Measurements from ENCODE around the gene FUT3. TPM values are rescaled to one million over a fixed set of nuclear protein-coding genes. Genes with fewer than 3 reads are reported as not detected.

FUT3 gene
- total and polyA plus RNA-seq, 9 of the 15 experiments (the other 6 are each of a cell fraction or from before 2014, with no cell fraction given): 0.09 TPM; not detected in 8

- Histone ChIP-seq H3K9ac (ENCODE audit: insufficient read depth in 1 of 2, low read depth in 2 of 2, low read length in 2 of 2) (peak overlapping the region; percentile 93 to 97; a peak in 3 of 4 replicates), H3K79me2 (ENCODE audit: control insufficient read depth, insufficient read depth, low read length) (peaks cover 4% of the 10 kb centered on the region; the same call in 1 of the 3 replicates), H3K9me1 (ENCODE audit: control insufficient read depth, insufficient read depth, low read length) (peaks cover 3% of the 10 kb centered on the region), H3K4me3 (no peak overlapping the region), H2AFZ (ENCODE audit: low read depth, low read length) (no peak overlapping the region), H3K36me3 (ENCODE audit: control insufficient read depth, insufficient read depth, low read length) (no peaks in the 10 kb centered on the region), H3K4me1 (replicated peaks in 1 of 2; ENCODE audit: control insufficient read depth in 2 of 2, insufficient read depth in 2 of 2, low read length in 2 of 2) (peaks cover 6 to 62% of the 10 kb centered on the region in 2 experiments; a peak in 4 of 5 replicates), H3K27ac (ENCODE audit: extremely low read depth, low read depth, low read length) (no peak overlapping the region), H4K20me1 (replicated peaks; ENCODE audit: control insufficient read depth, insufficient read depth, low read length) (no peaks in the 10 kb centered on the region; the same call in 1 of the 2 replicates), H3K9me3 (replicated peaks; ENCODE audit: control insufficient read depth, insufficient read depth, low read depth, low read length) (no peaks in the 10 kb centered on the region), H3K4me2 (ENCODE audit: insufficient read depth, low read length) (0 out of 2 replicates have a peak overlapping the region, but pooled peaks have one; percentile 98), H3K27me3 (ENCODE audit: control insufficient read depth in 2 of 2, insufficient read depth in 2 of 2, low read length in 2 of 2) (peaks cover 5 to 15% of the 10 kb centered on the region in 2 experiments; a peak in 3 of 5 replicates)
- ATAC-seq (no peak), DNase-seq (ENCODE audit: extremely low read depth in 1 of 4, low spot score in 3 of 4) (no peak), FAIRE-seq (no peak)
- BruUV-seq (replicated peaks): no TSS peak
- ChIA-PET CTCF (ENCODE audit: low intra/inter-chr PET ratio) (no interaction called here), POLR2A (interaction anchor here (0.7 to 2.2 kb wide), 4 partner anchors 16 to 139 kb away, joined by 3 to 16 read pairs (median 10); partner anchors contain the start of gene DUS3L)
- WGBS (ENCODE audit: insufficient coverage, low coverage, missing lambda C conversion rate): 86% methylated on average over 24 of the region's 34 CpGs
- in situ Hi-C loops (cut with MboI) (no loop called here), intact Hi-C loops (cut with micrococcal nuclease) (no loop called here)
- no peak for TF ChIP-seq BRCA1 (IDR thresholded peaks at IDR 0.05)
- no peak for TF ChIP-seq BRCA1 (CRISPR knock-in tag; IDR thresholded peaks at IDR 0.05)
- no peak for TF ChIP-seq CREB1 (IDR thresholded peaks at IDR 0.05)
- no peak for TF ChIP-seq CREB1 (CRISPR knock-in tag; IDR thresholded peaks at IDR 0.05)
- no peak for TF ChIP-seq ZMIZ1 (IDR thresholded peaks at IDR 0.05; ENCODE audit: low read depth in 2 of 2, low read length in 2 of 2)
- no peak for TF ChIP-seq KLF1 (tag; IDR thresholded peaks at IDR 0.05)
- TF ChIP-seq XRCC3 (IDR thresholded peaks at IDR 0.05): no peak
- TF ChIP-seq BCOR (IDR thresholded peaks at IDR 0.05): peak; percentile 63
- peak in 1 of 2 experiments; percentile 35; a peak in 1 of 4 replicates for TF ChIP-seq KDM1A (IDR thresholded peaks at IDR 0.05)
- no peak for TF ChIP-seq ZNF146 (CRISPR knock-in tag; IDR thresholded peaks at IDR 0.05; ENCODE audit: unreplicated experiment)
- no peak for TF ChIP-seq NR2F6 (CRISPR knock-in tag; IDR thresholded peaks at IDR 0.05)
- no peak for TF ChIP-seq ARID3A (IDR thresholded peaks at IDR 0.05; ENCODE audit: borderline replicate concordance, low read depth, low read length)
- no peak for TF ChIP-seq GABPA (tag; conservative IDR thresholded peaks at IDR 0.05; ENCODE audit: low read depth)
- peak; percentile 47 for TF ChIP-seq RBM25 (IDR thresholded peaks at IDR 0.05; ENCODE audit: low read depth, low read length, severe bottlenecking)
- no peak for TF ChIP-seq BRD9 (IDR thresholded peaks at IDR 0.05; ENCODE audit: low read depth, partially characterized antibody)
- no peak for TF ChIP-seq STAT5A (IDR thresholded peaks at IDR 0.05; ENCODE audit: borderline replicate concordance, low read length)
- TF ChIP-seq HDAC1 (IDR thresholded peaks at IDR 0.05): no peak
- peak; percentile 39 for TF ChIP-seq PCBP1 (IDR thresholded peaks at IDR 0.05; ENCODE audit: low read depth, low read length, poor library complexity, severe bottlenecking)
- no peak for TF ChIP-seq ZBTB1 (CRISPR knock-in tag; IDR thresholded peaks at IDR 0.05; ENCODE audit: borderline replicate concordance, low read depth)
These were observed 21.5 kb downstream of the FUT3 start for GRCh38 chr19:5829567-5830310.

Measured in K562 (cell line).